Effector memory CD8-positive, alpha-beta T cell (primary cell): Measurements from ENCODE around the gene LTB.

Experiments used
- ATAC-seq: fragments of 150-1000 bp; cut with Tn5 transposase; replicated peaks from 2 replicates; pipeline ENCODE4 v1.10.0; 2021; ENCODE audit warnings: mild to moderate bottlenecking, moderate library complexity
- DNase-seq, 3 experiments: peaks; one replicate each; pipeline ENCODE4 v3.0.0; 2021
- H3K27ac Mint-ChIP-seq, 2 donors: one replicate each; pipeline ENCODE4 v1.8.0; 2022; ENCODE audit warnings: mild to moderate bottlenecking in 2 of 2, mixed read lengths in 2 of 2, moderate library complexity in 2 of 2
- H3K27me3 Mint-ChIP-seq, 2 donors: one replicate each; pipeline ENCODE4 v1.8.0; 2022; ENCODE audit warnings: mixed read lengths in 2 of 2
- H3K36me3 Mint-ChIP-seq: one replicate; pipeline ENCODE4 v1.8.0; 2022; ENCODE audit warnings: mild to moderate bottlenecking, moderate library complexity, mixed read lengths; ENCODE audit not compliant: insufficient read depth
- H3K4me1 Mint-ChIP-seq, 2 donors: one replicate each; pipeline ENCODE4 v1.8.0; 2022; ENCODE audit warnings: low read depth in 2 of 2, mixed read lengths in 2 of 2
- H3K4me3 Mint-ChIP-seq, 2 donors: one replicate each; pipeline ENCODE4 v1.8.0; 2022; ENCODE audit warnings: mild to moderate bottlenecking in 2 of 2, mixed read lengths in 2 of 2, moderate library complexity in 2 of 2
- H3K9me3 Mint-ChIP-seq, 2 donors: one replicate each; pipeline ENCODE4 v1.8.0; 2022; ENCODE audit warnings: mixed read lengths in 2 of 2
- total RNA-seq, 9 experiments: gene quantifications; one replicate each; lab custom pipeline; 2026; lab: John Stamatoyannopoulos, UW

LTB gene, protein sequence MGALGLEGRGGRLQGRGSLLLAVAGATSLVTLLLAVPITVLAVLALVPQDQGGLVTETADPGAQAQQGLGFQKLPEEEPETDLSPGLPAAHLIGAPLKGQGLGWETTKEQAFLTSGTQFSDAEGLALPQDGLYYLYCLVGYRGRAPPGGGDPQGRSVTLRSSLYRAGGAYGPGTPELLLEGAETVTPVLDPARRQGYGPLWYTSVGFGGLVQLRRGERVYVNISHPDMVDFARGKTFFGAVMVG
- 42.2 to 238 (median 121) reads per million in 9 experiments for total RNA-seq

DNA sequence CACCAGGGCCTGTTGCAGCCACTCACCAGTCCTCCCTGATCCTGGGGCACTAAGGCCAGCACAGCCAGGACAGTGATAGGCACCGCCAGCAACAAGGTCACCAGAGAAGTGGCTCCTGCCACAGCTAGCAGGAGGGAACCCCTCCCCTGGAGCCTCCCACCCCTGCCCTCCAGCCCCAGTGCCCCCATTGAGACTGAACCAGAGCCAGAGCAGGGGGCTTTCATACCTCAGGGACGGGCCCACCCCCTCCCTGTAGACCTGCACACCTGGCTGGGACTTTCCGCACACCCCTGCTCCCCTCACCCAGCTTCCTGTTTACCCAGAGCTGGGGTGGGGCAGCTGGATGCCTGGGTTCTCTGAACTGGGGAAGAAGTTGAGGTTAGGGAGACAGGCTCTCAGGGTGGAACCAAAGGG lies at the start of gene LTB:
Gene LTB, minus strand, starts transcription at position 195 of the 414 bp plus-strand sequence. Its CDS starts 7 bp downstream, at position 188.
- ATAC-seq (peak; percentile 35), DNase-seq (no peak)

GRCh38 chr6:31631681-31632278 lies 49.6 kb upstream of the LTB start:
- Mint-ChIP-seq H3K4me1 (peaks cover 8 to 9% of the 10 kb centered on the region in 2 donors), H3K27me3 (no peaks in the 10 kb centered on the region), H3K4me3 (no peak overlapping the region), H3K27ac (peak overlapping the region in 1 of 2 donors; percentile 84), H3K9me3 (no peaks in the 10 kb centered on the region), H3K36me3 (peaks cover 91% of the 10 kb centered on the region)
- DNase-seq (no peak), ATAC-seq (no peak)

More for the DNA sequence above, at the start of gene LTB:
- Mint-ChIP-seq H3K27ac (peak within 1 kb of the TSS; percentile 98 to 99), H3K27me3 (no peaks in the 10 kb centered on the region), H3K9me3 (no peaks in the 10 kb centered on the region), H3K4me1 (peaks cover 69 to 73% of the 10 kb centered on the region in 2 donors), H3K36me3 (peaks cover 40% of the 10 kb centered on the region), H3K4me3 (peak within 1 kb of the TSS; percentile 82 to 99)

GRCh38 chr6:31631209-31631608 lies 49.0 kb upstream of the LTB start:
- no peak for DNase-seq
- Mint-ChIP-seq H3K27ac (peak overlapping the region in 1 of 2 donors; percentile 84), H3K9me3 (no peaks in the 10 kb centered on the region), H3K36me3 (peaks cover 91% of the 10 kb centered on the region), H3K4me1 (peaks cover 8 to 9% of the 10 kb centered on the region in 2 donors), H3K27me3 (no peaks in the 10 kb centered on the region), H3K4me3 (no peak overlapping the region)
- ATAC-seq: no peak

GRCh38 chr6:31630177-31630934 lies 48.1 kb upstream of the LTB start:
- H3K27ac Mint-ChIP-seq: peak overlapping the region in 1 of 2 donors; percentile 84
- H3K4me1 Mint-ChIP-seq: peaks cover 10 to 13% of the 10 kb centered on the region in 2 donors
- no peaks in the 10 kb centered on the region for H3K27me3 Mint-ChIP-seq
- DNase-seq (no peak), ATAC-seq (no peak)
- H3K4me3 Mint-ChIP-seq: no peak overlapping the region
- no peaks in the 10 kb centered on the region for H3K9me3 Mint-ChIP-seq
- peaks cover 91% of the 10 kb centered on the region for H3K36me3 Mint-ChIP-seq

DNA sequence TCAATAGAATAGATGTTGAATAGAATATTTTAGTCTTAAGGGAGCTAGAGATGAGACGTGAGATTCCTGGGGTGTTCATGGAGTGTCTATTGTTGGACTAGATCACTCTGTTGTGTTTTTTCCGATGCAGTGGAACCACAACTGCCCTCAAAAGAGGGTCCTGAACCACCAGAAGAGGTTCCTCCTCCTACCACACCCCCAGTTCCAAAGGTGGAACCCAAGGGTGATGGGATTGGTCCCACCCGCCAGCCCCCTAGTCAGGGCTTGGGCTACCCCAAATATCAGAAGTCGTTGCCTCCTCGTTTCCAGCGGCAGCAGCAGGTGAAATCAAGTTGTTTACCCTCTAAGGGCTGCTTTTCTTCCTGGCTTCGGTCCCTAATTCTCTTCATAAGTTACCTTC lies 46.8 kb upstream of the LTB start:
- ATAC-seq: no peak
- no peak overlapping the region for H3K27ac Mint-ChIP-seq
- peaks cover 10 to 13% of the 10 kb centered on the region in 2 donors for H3K4me1 Mint-ChIP-seq
- DNase-seq: no peak
- peaks cover 89% of the 10 kb centered on the region for H3K36me3 Mint-ChIP-seq
- H3K27me3 Mint-ChIP-seq: no peaks in the 10 kb centered on the region
- H3K9me3 Mint-ChIP-seq: no peaks in the 10 kb centered on the region
- H3K4me3 Mint-ChIP-seq: no peak overlapping the region

DNA sequence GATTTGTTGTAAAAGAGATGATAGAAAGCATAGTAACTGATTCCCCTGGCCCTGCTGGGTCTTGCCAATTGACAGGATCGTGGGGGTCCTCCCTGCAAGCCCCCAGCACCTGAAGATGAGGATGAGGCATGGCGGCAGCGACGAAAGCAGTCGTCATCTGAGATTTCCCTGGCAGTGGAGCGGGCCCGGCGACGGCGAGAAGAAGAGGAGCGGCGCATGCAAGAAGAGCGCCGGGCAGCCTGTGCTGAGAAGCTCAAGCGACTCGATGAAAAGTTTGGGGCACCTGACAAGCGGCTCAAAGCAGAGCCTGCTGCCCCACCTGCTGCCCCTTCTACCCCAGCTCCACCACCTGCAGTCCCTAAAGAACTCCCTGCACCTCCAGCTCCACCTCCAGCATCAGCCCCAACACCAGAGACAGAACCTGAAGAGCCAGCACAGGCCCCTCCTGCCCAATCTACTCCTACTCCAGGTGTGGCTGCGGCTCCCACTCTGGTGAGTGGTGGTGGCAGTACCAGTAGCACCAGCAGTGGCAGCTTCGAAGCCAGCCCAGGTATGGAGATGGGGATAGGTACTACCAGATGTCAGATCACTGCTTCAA lies 45.6 kb upstream of the LTB start:
- Mint-ChIP-seq H3K27me3 (no peaks in the 10 kb centered on the region), H3K4me1 (peaks cover 9 to 16% of the 10 kb centered on the region in 2 donors), H3K9me3 (no peaks in the 10 kb centered on the region), H3K36me3 (peaks cover 90% of the 10 kb centered on the region), H3K27ac (no peak overlapping the region), H3K4me3 (no peak overlapping the region)
- ATAC-seq (no peak), DNase-seq (no peak)

DNA sequence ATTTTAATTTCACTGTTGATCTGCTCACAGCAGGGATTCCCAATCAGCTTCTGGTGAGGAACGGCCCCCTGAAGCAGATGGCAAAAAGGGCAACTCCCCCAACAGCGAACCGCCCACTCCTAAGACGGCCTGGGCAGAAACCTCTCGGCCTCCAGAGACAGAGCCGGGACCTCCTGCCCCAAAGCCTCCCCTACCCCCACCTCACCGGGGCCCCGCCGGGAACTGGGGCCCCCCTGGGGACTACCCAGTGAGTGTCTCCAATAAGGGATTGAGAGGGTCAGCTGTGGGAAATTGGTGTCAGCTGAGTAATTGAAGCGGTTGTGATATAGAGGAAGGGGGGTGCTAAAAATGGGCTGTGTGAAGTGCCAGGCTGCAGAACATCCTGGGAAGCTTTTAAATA lies 44.7 kb upstream of the LTB start:
- Mint-ChIP-seq H3K27me3 (no peaks in the 10 kb centered on the region), H3K9me3 (no peaks in the 10 kb centered on the region), H3K36me3 (peaks cover 86% of the 10 kb centered on the region), H3K27ac (no peak overlapping the region), H3K4me3 (no peak overlapping the region), H3K4me1 (peaks cover 16 to 23% of the 10 kb centered on the region in 2 donors)
- no peak for DNase-seq
- ATAC-seq: no peak

DNA sequence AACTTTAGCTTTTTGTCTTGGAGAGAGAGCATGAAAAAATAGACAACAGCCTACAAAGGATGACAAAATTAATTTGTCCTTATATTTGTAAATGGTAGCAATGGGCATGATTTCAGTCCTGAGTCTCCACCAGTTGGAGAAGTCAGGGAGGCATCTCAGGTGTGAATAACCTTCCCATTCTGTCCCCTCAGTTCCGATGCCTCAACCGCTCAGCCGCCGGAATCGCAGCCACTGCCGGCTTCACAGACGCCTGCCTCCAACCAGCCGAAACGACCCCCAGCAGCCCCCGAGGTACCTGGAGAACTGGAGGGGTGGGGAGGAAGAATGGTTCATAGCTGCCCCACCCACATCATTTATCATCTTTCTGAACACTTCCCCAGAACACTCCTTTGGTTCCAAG lies 41.8 kb upstream of the LTB start:
- H3K27me3 Mint-ChIP-seq: no peaks in the 10 kb centered on the region
- no peak overlapping the region for H3K4me3 Mint-ChIP-seq
- H3K4me1 Mint-ChIP-seq: peaks cover 21 to 33% of the 10 kb centered on the region in 2 donors
- H3K27ac Mint-ChIP-seq: no peak overlapping the region
- H3K36me3 Mint-ChIP-seq: peaks cover 76% of the 10 kb centered on the region
- ATAC-seq (no peak), DNase-seq (no peak)
- no peaks in the 10 kb centered on the region for H3K9me3 Mint-ChIP-seq

DNA sequence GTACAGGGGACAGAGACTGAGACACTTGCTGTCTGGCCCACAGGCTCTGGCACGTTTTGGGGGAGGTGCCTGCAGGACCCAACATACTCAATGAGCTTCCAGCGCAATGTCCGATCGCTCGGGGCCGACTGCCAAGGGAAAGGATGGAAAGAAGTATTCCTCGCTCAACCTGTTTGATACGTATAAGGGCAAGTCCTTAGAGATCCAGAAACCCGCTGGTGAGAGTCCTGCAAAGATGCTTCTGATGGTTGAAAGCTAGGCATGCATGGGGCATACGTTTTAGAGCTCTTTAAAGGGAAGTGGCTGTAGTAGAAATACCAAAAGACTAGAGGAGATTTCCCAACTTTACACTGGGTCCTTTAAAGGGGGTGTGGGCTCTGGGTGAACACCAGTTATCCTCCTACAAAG lies 40.5 kb upstream of the LTB start:
- ATAC-seq: no peak
- Mint-ChIP-seq H3K4me3 (peak overlapping the region in 1 of 2 donors; percentile 85), H3K36me3 (peaks cover 72% of the 10 kb centered on the region)

GRCh38 chr6:31621991-31622390 lies 39.8 kb upstream of the LTB start:
- DNase-seq: no peak
- no peaks in the 10 kb centered on the region for H3K27me3 Mint-ChIP-seq
- no peak for ATAC-seq
- H3K4me1 Mint-ChIP-seq: peaks cover 18 to 24% of the 10 kb centered on the region in 2 donors
- peak overlapping the region; percentile 73 to 85 for H3K4me3 Mint-ChIP-seq
- peak overlapping the region; percentile 90 to 92 for H3K27ac Mint-ChIP-seq
- H3K9me3 Mint-ChIP-seq: no peaks in the 10 kb centered on the region
- peaks cover 65% of the 10 kb centered on the region for H3K36me3 Mint-ChIP-seq

More for the DNA sequence above, 40.5 kb upstream of the LTB start:
- H3K4me1 Mint-ChIP-seq: peaks cover 21 to 31% of the 10 kb centered on the region in 2 donors
- H3K27me3 Mint-ChIP-seq: no peaks in the 10 kb centered on the region
- peak overlapping the region; percentile 90 to 92 for H3K27ac Mint-ChIP-seq
- H3K9me3 Mint-ChIP-seq: no peaks in the 10 kb centered on the region
- no peak for DNase-seq

GRCh38 chr6:31621320-31621939 lies 39.2 kb upstream of the LTB start:
- Mint-ChIP-seq H3K9me3 (no peaks in the 10 kb centered on the region), H3K4me1 (peaks cover 18 to 26% of the 10 kb centered on the region in 2 donors), H3K27me3 (no peaks in the 10 kb centered on the region), H3K27ac (peak overlapping the region; percentile 90 to 92), H3K36me3 (peaks cover 60% of the 10 kb centered on the region), H3K4me3 (peak overlapping the region; percentile 73 to 85)
- no peak for DNase-seq
- ATAC-seq: no peak

DNA sequence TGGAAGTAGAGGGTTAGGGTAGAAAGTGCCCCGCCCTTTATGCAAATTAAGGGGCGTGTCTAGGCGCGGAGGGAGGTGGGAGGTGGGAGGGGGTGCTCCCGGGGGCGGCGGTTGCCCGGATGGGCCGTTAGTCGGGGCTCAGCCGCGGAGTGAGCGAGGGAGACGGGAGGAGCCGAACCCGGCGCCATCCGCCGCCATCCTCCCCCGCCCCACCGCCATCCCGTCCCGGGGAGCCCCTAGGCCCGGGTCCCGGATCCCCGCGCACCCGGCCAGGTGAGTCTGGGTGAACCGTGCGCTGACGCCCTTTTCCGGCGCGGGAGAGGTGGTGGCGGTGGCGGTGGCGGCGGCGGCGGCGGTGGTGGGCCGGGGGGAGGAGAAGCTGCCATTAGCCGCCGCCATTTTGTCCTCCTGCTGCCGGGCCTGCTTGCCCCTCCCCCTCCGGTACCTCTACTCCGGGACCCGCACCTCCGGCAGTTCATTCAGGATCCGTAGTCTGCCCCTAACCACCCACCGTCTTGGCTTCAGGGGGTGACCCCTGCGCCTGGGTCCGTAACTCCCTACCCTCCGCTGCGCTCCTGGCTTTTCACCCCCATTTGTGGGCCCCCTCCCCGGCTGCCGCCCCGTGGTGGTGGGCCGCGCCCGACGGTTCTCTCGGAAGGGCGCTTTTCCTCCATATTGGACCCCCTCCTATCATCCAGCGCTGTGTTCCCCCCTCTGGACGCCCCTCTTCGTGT lies 38.5 kb upstream of the LTB start, which contains the start of gene PRRC2A:
Gene PRRC2A, plus strand, starts transcription at position 130 of the 734 bp plus-strand sequence. CDS start 2,075 bp downstream, outside the sequence.
- H3K27ac Mint-ChIP-seq: peak within 1 kb of the TSS; percentile 90 to 92
- peaks cover 53% of the 10 kb centered on the region for H3K36me3 Mint-ChIP-seq
- DNase-seq (no peak), ATAC-seq (no peak)
- peak within 1 kb of the TSS; percentile 76 to 85 for H3K4me3 Mint-ChIP-seq
- H3K9me3 Mint-ChIP-seq: no peaks in the 10 kb centered on the region
- H3K27me3 Mint-ChIP-seq: no peaks in the 10 kb centered on the region
- H3K4me1 Mint-ChIP-seq: peaks cover 18 to 23% of the 10 kb centered on the region in 2 donors
